Effector memory CD8-positive, alpha-beta T cell (primary cell): ENCODE results near the gene MARCHF2.

Source experiments
- ATAC-seq: fragments of 150-1000 bp; cut with Tn5 transposase; replicated peaks from 2 replicates; pipeline ENCODE4 v1.10.0; 2021; ENCODE audit warnings: mild to moderate bottlenecking, moderate library complexity
- DNase-seq, 3 experiments: peaks; one replicate each; pipeline ENCODE4 v3.0.0; 2021
- H3K27ac Mint-ChIP-seq, 2 donors: one replicate each; pipeline ENCODE4 v1.8.0; 2022; ENCODE audit warnings: mild to moderate bottlenecking in 2 of 2, mixed read lengths in 2 of 2, moderate library complexity in 2 of 2
- H3K27me3 Mint-ChIP-seq, 2 donors: one replicate each; pipeline ENCODE4 v1.8.0; 2022; ENCODE audit warnings: mixed read lengths in 2 of 2
- H3K36me3 Mint-ChIP-seq: one replicate; pipeline ENCODE4 v1.8.0; 2022; ENCODE audit warnings: mild to moderate bottlenecking, moderate library complexity, mixed read lengths; ENCODE audit not compliant: insufficient read depth
- H3K4me1 Mint-ChIP-seq, 2 donors: one replicate each; pipeline ENCODE4 v1.8.0; 2022; ENCODE audit warnings: low read depth in 2 of 2, mixed read lengths in 2 of 2
- H3K4me3 Mint-ChIP-seq, 2 donors: one replicate each; pipeline ENCODE4 v1.8.0; 2022; ENCODE audit warnings: mild to moderate bottlenecking in 2 of 2, mixed read lengths in 2 of 2, moderate library complexity in 2 of 2
- H3K9me3 Mint-ChIP-seq, 2 donors: one replicate each; pipeline ENCODE4 v1.8.0; 2022; ENCODE audit warnings: mixed read lengths in 2 of 2

MARCHF2 gene

GRCh38 chr19:8392017-8392591 lies 21.0 kb upstream of the MARCHF2 start:
- H3K27me3 Mint-ChIP-seq: no peaks in the 10 kb centered on the region
- H3K4me3 Mint-ChIP-seq: peak overlapping the region in 1 of 2 donors; percentile 50
- no peak for ATAC-seq
- H3K36me3 Mint-ChIP-seq: peaks cover 26% of the 10 kb centered on the region
- DNase-seq: no peak
- H3K4me1 Mint-ChIP-seq: peaks cover 29 to 42% of the 10 kb centered on the region in 2 donors
- no peak overlapping the region for H3K27ac Mint-ChIP-seq
- no peaks in the 10 kb centered on the region for H3K9me3 Mint-ChIP-seq

GRCh38 chr19:8393192-8393870 lies 19.8 kb upstream of the MARCHF2 start:
- peak overlapping the region in 1 of 2 donors; percentile 9 for H3K4me3 Mint-ChIP-seq
- ATAC-seq (no peak), DNase-seq (no peak)
- peaks cover 32 to 49% of the 10 kb centered on the region in 2 donors for H3K4me1 Mint-ChIP-seq
- no peaks in the 10 kb centered on the region for H3K9me3 Mint-ChIP-seq
- H3K36me3 Mint-ChIP-seq: peaks cover 26% of the 10 kb centered on the region
- no peaks in the 10 kb centered on the region for H3K27me3 Mint-ChIP-seq
- peak overlapping the region; percentile 49 to 80 for H3K27ac Mint-ChIP-seq

DNA sequence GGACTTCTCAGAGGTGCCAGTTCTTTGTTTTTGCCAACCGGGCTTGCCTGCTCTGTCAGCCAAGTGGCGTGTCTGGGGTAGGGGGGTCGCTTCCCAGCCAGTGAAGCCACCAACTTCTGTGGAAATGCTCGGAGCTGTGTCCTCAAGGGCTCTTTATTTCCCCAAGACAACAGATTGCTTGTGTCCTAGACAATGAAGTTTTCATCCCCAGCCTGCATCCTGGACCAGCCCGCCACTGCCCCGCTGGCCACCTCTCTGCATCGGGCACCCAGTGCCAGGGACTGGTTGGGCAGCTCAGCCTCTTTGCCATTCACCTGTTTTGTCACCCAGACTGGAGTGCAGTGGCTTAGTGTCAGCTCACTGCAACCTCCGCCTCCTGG lies 19.2 kb upstream of the MARCHF2 start:
- ATAC-seq (no peak), DNase-seq (no peak)
- Mint-ChIP-seq H3K27me3 (no peaks in the 10 kb centered on the region), H3K9me3 (no peaks in the 10 kb centered on the region), H3K36me3 (peaks cover 26% of the 10 kb centered on the region), H3K4me1 (peaks cover 32 to 49% of the 10 kb centered on the region in 2 donors), H3K27ac (peak overlapping the region; percentile 80 to 86), H3K4me3 (no peak overlapping the region)

GRCh38 chr19:8395621-8396082 lies 17.5 kb upstream of the MARCHF2 start:
- H3K27ac Mint-ChIP-seq: peak overlapping the region; percentile 38 to 74
- DNase-seq: no peak
- H3K27me3 Mint-ChIP-seq: no peaks in the 10 kb centered on the region

DNA sequence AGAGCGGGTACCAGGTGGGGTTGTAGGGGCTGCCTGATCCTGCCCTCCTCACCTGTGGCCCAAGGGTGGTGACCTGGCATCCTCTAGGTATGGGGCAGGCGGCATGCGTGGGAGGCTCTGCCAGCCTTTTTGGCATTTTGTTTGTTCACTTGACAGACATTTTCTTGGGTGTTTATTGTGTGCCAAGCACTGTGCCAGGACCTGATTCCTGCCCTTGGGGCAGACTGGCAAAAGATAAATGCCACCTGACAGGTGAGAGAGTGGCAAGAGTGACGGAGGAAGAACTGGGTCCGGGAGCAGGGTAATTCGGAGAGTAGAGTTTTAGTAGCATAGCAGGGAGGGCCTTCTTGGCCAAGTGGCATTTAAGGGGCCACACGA lies 16.9 kb upstream of the MARCHF2 start:
- peak overlapping the region; percentile 46 to 62 for H3K4me3 Mint-ChIP-seq
- H3K27me3 Mint-ChIP-seq: no peaks in the 10 kb centered on the region
- peak overlapping the region; percentile 74 to 76 for H3K27ac Mint-ChIP-seq
- DNase-seq (no peak), ATAC-seq (no peak)
- no peaks in the 10 kb centered on the region for H3K9me3 Mint-ChIP-seq
- H3K4me1 Mint-ChIP-seq: peaks cover 32 to 39% of the 10 kb centered on the region in 2 donors
- H3K36me3 Mint-ChIP-seq: peaks cover 19% of the 10 kb centered on the region

More at GRCh38 chr19:8395621-8396082, 17.5 kb upstream of the MARCHF2 start:
- Mint-ChIP-seq H3K9me3 (no peaks in the 10 kb centered on the region), H3K4me1 (peaks cover 32 to 44% of the 10 kb centered on the region in 2 donors), H3K36me3 (peaks cover 21% of the 10 kb centered on the region), H3K4me3 (no peak overlapping the region)
- no peak for ATAC-seq

DNA sequence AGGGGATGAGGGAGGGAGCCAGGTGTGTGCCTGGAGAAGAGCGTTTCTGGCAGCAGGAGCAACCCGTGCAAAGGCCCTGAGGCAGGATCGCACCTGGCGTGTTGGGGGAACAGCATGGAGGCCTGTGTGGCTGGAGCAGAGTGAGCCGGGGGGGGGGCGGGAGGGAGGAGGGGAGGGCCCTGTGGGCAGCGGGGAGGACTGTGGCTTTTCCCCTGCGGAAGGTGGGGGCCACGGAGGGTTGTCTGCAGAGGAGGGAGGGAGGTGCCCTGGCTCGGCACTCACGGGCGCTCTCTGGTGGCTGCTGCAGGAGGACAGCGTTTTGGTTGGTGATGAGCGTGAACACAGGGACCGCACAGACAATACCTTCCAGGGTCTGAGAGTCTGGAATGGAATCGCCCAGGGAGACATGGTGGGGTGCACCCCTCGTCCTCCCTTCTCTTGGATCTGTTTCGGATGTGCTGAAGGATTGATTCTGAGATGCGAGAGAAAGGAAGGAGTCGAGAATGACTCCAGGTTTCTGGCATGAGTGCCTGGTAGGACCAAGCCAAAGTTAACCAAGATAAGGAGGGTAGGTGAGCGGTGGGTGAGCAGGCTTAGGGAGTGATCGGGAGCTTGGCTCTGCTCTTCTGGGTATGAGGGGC lies 16.4 kb upstream of the MARCHF2 start:
- DNase-seq (peak; percentile 62 to 71 (median 65)), ATAC-seq (peak; percentile 93)
- Mint-ChIP-seq H3K27me3 (no peaks in the 10 kb centered on the region), H3K4me1 (peaks cover 30 to 36% of the 10 kb centered on the region in 2 donors), H3K36me3 (peaks cover 23% of the 10 kb centered on the region), H3K4me3 (peak overlapping the region in 1 of 2 donors; percentile 46), H3K27ac (peak overlapping the region; percentile 74 to 76), H3K9me3 (no peaks in the 10 kb centered on the region)

GRCh38 chr19:8397271-8397670 lies 15.8 kb upstream of the MARCHF2 start:
- Mint-ChIP-seq H3K36me3 (peaks cover 29% of the 10 kb centered on the region), H3K4me3 (no peak overlapping the region), H3K4me1 (peaks cover 24 to 32% of the 10 kb centered on the region in 2 donors), H3K9me3 (no peaks in the 10 kb centered on the region), H3K27me3 (no peaks in the 10 kb centered on the region), H3K27ac (peak overlapping the region in 1 of 2 donors; percentile 76)
- no peak for ATAC-seq
- DNase-seq: no peak

DNA sequence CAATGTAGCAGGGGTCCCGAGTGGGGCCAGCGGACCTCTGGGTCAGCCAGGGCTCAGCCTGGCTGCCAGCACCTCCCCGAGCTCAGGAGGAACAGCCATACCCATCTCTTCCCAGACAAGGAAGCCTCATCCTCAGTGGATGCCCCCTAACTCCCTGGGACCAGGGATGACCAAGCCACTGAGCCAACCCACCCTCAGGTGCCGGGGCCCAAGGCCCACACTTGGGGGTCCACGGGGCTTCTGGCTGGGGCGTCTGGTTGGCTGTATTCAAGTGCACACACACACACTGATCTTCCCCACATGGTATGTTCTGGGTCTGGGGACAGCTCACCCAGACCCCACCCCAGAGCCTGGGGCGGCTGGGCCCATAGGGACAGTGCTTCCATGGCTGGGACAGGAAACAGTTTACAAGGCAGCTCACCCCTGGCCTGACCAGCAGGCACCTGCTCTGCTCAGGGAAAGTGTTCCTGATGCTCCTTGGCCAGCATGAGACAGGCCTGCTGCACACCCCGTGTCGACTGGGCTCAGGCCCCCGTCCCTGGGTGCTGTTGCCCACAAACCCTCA lies 15.3 kb upstream of the MARCHF2 start:
- H3K36me3 Mint-ChIP-seq: peaks cover 30% of the 10 kb centered on the region
- peaks cover 23 to 32% of the 10 kb centered on the region in 2 donors for H3K4me1 Mint-ChIP-seq
- peak overlapping the region in 1 of 2 donors; percentile 76 for H3K27ac Mint-ChIP-seq
- no peaks in the 10 kb centered on the region for H3K27me3 Mint-ChIP-seq
- no peak for DNase-seq
- H3K4me3 Mint-ChIP-seq: no peak overlapping the region
- H3K9me3 Mint-ChIP-seq: no peaks in the 10 kb centered on the region
- ATAC-seq: no peak

GRCh38 chr19:8398311-8398771 lies 14.8 kb upstream of the MARCHF2 start:
- peaks cover 19 to 30% of the 10 kb centered on the region in 2 donors for H3K4me1 Mint-ChIP-seq
- H3K27me3 Mint-ChIP-seq: no peaks in the 10 kb centered on the region
- DNase-seq (no peak), ATAC-seq (no peak)
- H3K9me3 Mint-ChIP-seq: no peaks in the 10 kb centered on the region
- no peak overlapping the region for H3K27ac Mint-ChIP-seq
- H3K4me3 Mint-ChIP-seq: no peak overlapping the region
- peaks cover 30% of the 10 kb centered on the region for H3K36me3 Mint-ChIP-seq

- Mint-ChIP-seq H3K4me3 (no peak overlapping the region), H3K4me1 (peaks cover 19 to 23% of the 10 kb centered on the region in 2 donors), H3K27ac (peak overlapping the region; percentile 12 to 58), H3K36me3 (peaks cover 31% of the 10 kb centered on the region), H3K9me3 (no peaks in the 10 kb centered on the region), H3K27me3 (no peaks in the 10 kb centered on the region)
- ATAC-seq (no peak), DNase-seq (no peak)
Observed at GRCh38 chr19:8399681-8400188, 13.4 kb upstream of the MARCHF2 start.

DNA sequence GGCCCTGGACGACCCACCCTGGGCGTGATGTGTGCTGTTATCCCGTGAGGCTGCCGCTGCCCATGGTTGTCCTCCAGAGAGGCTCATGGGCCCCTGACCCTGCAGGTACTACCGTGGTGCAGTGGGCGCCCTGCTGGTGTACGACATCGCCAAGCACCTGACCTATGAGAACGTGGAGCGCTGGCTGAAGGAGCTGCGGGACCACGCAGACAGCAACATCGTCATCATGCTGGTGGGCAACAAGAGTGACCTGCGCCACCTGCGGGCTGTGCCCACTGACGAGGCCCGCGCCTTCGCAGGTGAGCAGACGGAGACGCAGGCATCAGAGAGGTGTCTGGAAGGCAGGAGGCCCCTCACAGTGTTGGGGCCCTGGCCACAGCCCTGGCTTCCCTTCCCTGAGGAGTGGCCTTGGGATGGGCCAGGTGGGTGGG lies 11.1 kb upstream of the MARCHF2 start:
- no peak for DNase-seq
- no peaks in the 10 kb centered on the region for H3K9me3 Mint-ChIP-seq
- ATAC-seq: no peak
- H3K4me3 Mint-ChIP-seq: no peak overlapping the region
- H3K27ac Mint-ChIP-seq: no peak overlapping the region
- peaks cover 8 to 10% of the 10 kb centered on the region in 2 donors for H3K4me1 Mint-ChIP-seq
- peaks cover 43% of the 10 kb centered on the region for H3K36me3 Mint-ChIP-seq
- no peaks in the 10 kb centered on the region for H3K27me3 Mint-ChIP-seq

DNA sequence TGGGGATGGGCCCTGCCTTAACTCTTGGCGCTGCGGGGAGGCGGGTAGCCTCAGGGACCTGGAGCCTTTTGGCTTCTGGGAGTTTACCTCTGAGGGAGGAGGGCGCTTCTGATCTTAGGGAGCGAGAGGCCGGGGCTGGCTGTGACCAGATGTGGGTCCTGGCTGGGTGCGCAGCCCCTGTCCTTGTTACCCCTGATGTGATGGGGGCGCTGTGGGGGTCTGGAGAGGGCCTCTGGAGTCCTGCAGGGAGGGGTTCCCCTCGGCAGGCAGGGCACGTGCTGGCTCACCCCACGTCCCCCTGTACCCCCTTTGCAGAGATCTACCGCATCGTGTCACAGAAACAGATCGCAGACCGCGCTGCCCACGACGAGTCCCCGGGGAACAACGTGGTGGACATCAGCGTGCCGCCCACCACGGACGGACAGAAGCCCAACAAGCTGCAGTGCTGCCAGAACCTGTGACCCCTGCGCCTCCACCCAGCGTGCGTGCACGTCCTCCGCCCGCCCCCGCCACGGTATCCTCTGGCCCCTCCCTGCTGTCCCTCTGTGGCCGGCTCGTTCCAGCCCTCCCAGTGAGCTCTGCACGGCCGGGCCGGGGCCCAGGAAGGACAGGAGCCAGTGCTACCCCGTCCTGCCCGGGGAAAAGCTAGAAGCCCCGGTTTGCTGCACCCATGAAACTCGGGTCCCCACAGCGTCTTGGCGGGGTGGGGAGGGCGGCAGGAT lies 9.8 kb upstream of the MARCHF2 start:
- no peaks in the 10 kb centered on the region for H3K27me3 Mint-ChIP-seq
- peaks cover 46% of the 10 kb centered on the region for H3K36me3 Mint-ChIP-seq
- no peak overlapping the region for H3K27ac Mint-ChIP-seq
- peaks cover 2 to 4% of the 10 kb centered on the region in 2 donors for H3K4me1 Mint-ChIP-seq
- ATAC-seq: no peak
- no peak overlapping the region for H3K4me3 Mint-ChIP-seq
- H3K9me3 Mint-ChIP-seq: no peaks in the 10 kb centered on the region
- no peak for DNase-seq

GRCh38 chr19:8403820-8404109 lies 9.3 kb upstream of the MARCHF2 start:
- peak overlapping the region in 1 of 2 donors; percentile 81 for H3K27ac Mint-ChIP-seq
- no peak overlapping the region for H3K4me3 Mint-ChIP-seq
- no peak for ATAC-seq
- H3K27me3 Mint-ChIP-seq: no peaks in the 10 kb centered on the region
- H3K36me3 Mint-ChIP-seq: peaks cover 46% of the 10 kb centered on the region
- H3K4me1 Mint-ChIP-seq: peaks cover 2 to 4% of the 10 kb centered on the region in 2 donors
- DNase-seq: no peak
- no peaks in the 10 kb centered on the region for H3K9me3 Mint-ChIP-seq
